HG03439 (cell line): ENCODE data around the gene VSTM2B.

ENCODE experiments used
- ATAC-seq: cut with Tn5 transposase; IDR thresholded peaks from one replicate; pipeline ENCODE4 v1.9.1; 2021; ENCODE audit warnings: mild to moderate bottlenecking, moderate library complexity; ENCODE audit not compliant: unreplicated experiment

VSTM2B gene

DNA sequence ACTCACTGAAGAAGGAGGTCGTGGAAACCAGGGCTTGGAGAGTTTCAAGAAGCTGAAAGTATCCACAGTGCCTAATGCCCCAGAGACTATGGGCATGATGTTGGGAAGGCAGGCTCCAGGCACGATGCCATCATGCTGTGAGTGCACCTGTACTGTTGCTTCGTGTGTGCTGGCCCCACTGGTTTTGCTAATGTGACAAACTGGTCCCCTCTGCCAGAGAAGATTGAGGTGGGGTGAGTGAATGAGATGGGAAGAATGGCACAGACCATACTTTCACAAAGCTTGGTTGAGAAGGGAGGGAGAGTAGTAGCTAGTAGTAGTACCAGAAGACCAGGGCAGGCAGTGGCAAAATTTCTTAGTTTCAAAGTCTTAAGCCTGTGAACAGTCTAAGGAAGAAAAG lies 61.3 kb downstream of the VSTM2B start:
- no peak for ATAC-seq

GRCh38 chr19:29587518-29587986 lies 61.8 kb downstream of the VSTM2B start:
- ATAC-seq, result no peak

GRCh38 chr19:29588095-29588494 lies 62.3 kb downstream of the VSTM2B start:
- no peak for ATAC-seq

GRCh38 chr19:29590278-29590677 lies 64.5 kb downstream of the VSTM2B start:
- no peak for ATAC-seq

- ATAC-seq, result no peak
These were observed 65.9 kb downstream of the VSTM2B start for GRCh38 chr19:29591670-29592069.

DNA sequence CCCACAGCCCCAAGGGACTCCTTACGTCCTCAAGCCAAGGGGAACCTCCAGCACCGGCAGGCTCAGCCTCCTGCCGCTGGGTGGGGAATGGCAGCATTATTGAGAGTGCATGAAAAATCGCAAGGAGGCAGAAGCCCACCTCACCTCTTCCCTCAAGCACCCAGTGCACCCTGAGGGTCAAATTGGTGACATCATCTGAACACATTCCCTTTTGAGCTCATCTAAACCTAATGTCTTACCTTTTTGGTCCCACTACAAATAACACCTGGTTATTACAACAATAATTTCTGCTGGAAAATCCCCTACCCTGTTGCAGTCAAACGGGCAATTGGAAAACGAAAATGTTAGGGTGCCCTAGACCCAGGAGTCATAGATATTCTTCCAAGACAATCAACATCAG lies 68.1 kb downstream of the VSTM2B start:
- ATAC-seq, result no peak

DNA sequence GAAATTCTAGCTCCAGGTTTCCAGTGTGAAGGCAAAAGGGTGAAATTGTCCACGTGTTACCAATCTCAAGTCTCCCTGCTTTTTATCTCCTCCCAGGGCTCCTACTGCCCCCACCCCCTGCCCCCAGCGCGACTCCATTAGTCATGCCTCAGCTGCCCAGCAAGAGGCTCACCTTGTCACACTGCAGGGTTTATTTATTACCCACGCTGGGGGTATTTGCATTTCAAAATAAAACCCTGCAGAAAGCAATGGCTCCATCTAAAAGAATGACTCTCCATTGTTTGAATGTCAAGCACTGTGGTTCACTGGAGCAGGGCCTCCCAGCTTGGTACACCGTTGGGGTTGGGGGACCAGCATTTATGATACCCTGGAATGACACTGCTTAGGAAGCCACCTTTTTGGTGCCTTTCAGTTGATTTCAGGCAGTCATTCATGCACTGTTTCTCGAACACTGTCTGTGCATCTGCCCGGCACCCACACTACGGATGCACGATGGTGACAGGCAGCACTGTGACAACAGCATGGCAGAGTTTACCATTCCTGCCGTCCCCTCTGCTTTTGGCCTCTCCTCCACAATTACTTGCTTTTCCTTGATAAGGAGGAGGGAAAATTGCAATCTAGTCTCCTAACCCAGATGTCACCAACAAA lies 70.4 kb downstream of the VSTM2B start:
- no peak for ATAC-seq

GRCh38 chr19:29596885-29597525 lies 71.2 kb downstream of the VSTM2B start:
- no peak for ATAC-seq

- ATAC-seq, result no peak
These were observed 72.2 kb downstream of the VSTM2B start for GRCh38 chr19:29598036-29598435.

DNA sequence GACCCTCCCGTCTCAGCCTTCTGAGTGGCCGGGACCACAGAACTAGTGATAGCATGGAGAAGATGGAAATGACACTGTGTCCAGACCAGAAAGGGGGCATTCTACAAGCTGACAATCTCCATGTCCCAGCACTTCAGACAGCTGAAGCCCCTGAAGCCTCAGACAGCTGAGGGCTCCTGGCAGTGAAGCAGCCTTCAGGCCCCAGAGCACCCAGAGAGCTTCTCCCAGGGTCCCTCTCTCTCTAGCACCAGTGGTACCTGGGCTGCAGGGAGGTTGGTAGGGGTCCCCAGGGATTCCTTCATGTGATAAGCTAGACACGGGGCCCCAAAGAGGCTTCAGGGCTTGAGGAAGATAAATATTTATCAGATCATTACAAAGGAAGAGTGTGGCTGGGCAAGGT lies 72.7 kb downstream of the VSTM2B start:
- no peak for ATAC-seq

DNA sequence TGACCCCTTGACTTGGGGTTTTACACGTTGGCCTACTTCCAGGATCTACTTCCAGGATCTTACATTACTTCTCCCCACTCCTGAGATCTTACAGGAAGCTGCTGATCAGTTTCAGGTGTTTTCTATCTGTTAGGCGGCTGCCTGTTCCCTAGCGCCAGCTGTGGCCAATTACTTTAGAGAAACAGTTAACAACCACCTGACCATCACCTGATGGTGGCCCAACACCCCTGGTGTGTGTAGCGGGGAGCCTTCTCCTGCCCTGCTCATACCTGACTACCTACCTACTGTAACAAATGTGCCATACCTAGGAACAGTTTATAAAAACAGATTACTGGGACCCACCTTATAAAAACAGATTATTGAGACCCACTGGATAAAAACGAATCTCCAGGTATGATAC lies 77.5 kb downstream of the VSTM2B start:
- no peak for ATAC-seq

DNA sequence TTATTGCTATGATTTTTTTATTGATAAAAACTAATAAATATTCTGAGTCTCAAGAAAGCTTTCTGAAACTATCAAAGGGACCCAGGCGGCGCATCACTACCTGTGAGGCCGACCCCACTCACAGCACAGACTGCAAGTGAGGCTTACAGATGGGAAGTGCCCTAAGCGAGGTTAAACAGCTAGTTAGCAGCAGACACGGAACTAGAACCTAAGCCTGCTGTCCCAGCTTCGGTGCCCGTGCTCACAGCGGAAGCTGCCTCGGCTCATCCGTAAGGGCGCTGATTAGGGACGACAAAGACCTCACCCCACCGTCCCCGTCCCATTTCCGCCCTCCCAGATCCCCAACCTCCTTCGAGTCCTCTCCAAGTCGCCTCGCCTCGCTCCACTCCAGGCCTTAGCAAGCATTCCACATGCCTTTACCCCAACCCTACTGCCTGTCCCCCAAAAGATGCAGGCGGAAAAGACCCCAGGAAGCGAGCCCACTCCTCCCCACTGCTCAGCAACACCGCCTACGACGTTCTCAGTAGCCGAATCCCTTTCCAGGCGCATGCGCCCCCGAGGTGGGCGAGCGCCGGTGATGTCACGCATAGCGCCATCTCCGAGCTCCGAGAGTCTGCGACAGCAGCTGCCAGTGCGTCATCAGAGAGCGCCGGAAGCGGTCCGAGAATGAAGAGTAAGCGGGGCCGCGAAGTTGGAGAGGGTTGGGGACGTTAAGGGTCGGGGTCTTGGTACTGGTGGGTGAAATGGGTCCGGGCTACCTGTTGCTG lies 80.0 kb downstream of the VSTM2B start, which contains the start of gene POP4:
POP4 (plus strand) TSS at position 631 of the 767 bp plus-strand sequence; CDS start at position 667, 36 bp downstream.
- ATAC-seq, result peak; percentile 74

DNA sequence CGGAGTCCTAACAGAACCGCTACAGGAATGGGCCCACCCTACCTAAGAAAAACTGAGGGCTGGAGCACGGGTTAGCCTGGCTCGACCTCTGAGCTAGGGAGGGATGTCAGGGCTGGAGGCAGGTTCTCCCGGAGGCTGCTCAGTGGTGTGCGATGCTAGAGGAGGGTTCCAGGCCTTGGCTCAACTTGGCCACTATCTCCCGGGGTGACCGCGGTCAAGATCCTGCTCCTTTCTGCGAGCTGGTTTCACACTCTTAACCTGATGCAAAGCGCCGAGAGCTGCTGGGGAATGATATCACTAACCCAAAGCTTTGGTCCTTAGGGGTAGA lies 80.6 kb downstream of the VSTM2B start:
- ATAC-seq, result peak; percentile 21

GRCh38 chr19:29609636-29610035 lies 83.8 kb downstream of the VSTM2B start:
- no peak for ATAC-seq

DNA sequence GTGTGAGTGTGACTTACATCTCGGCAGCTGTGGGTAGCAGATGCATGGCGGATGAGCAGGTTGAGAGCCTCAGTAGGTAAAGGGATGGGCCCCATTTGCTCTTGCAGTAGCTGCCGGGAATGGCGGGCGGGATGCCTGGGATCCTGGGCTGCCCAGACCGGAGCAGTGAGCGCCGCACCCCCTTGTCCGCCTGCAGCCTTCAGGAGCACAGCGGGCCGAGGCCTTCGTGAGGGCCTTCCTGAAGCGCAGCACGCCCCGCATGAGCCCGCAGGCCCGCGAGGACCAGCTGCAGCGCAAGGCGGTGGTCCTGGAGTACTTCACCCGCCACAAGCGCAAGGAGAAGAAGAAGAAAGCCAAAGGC lies 84.4 kb downstream of the VSTM2B start:
- no peak for ATAC-seq

- ATAC-seq, result no peak
These were observed 84.9 kb downstream of the VSTM2B start for GRCh38 chr19:29610574-29611271.

- no peak for ATAC-seq
These were observed 86.3 kb downstream of the VSTM2B start for GRCh38 chr19:29612121-29612520.

GRCh38 chr19:29612801-29613595 lies 87.2 kb downstream of the VSTM2B start:
- ATAC-seq, result no peak

GRCh38 chr19:29614046-29614445 lies 88.3 kb downstream of the VSTM2B start:
- ATAC-seq, result no peak
